Natural killer cell (primary cell): Measurements from ENCODE around the gene FRAS1. TPM values are rescaled to one million over a fixed set of nuclear protein-coding genes. Genes with fewer than 3 reads are reported as not detected.

Source experiments
- ATAC-seq, 3 donors: fragments of 150-1000 bp in 2 of 3; fragments of 200-7000 bp in 1 of 3; cut with Tn5 transposase; 1 replicate in 1 of 3; 2 replicates in 2 of 3; pipeline ENCODE4 v1.10.0; 2021; ENCODE audit warnings: mild to moderate bottlenecking in 2 of 3, moderate library complexity in 2 of 3
- DNase-seq, 2 donors: peaks; one replicate each; pipeline versions ENCODE4 v3.0.0 to v3.0.0-alpha.2; 2013 to 2021; ENCODE audit warnings: mixed read lengths in 1 of 2
- H3K27ac ChIP-seq: one replicate; pipeline ENCODE4 v1.5.1; 2013; ENCODE audit warnings: mild to moderate bottlenecking, low read length
- H3K27me3 ChIP-seq: one replicate; pipeline ENCODE4 v1.6.1; 2013; ENCODE audit warnings: low read length; ENCODE audit not compliant: control insufficient read depth, insufficient read depth
- H3K36me3 ChIP-seq: one replicate; pipeline ENCODE4 v1.6.1; 2013; ENCODE audit warnings: low read length; ENCODE audit not compliant: control insufficient read depth, insufficient read depth
- H3K4me1 ChIP-seq: one replicate; pipeline ENCODE4 v1.6.1; 2013; ENCODE audit warnings: low read length; ENCODE audit not compliant: control insufficient read depth, insufficient read depth
- H3K4me3 ChIP-seq: one replicate; pipeline ENCODE4 v1.5.1; 2013; ENCODE audit warnings: low read length
- H3K9me3 ChIP-seq: one replicate; pipeline ENCODE4 v1.6.1; 2013; ENCODE audit warnings: low read length; ENCODE audit not compliant: control insufficient read depth, insufficient read depth
- H3K27ac Mint-ChIP-seq, 2 donors: one replicate each; pipeline ENCODE4 v1.8.0; 2022; ENCODE audit warnings: mild to moderate bottlenecking in 2 of 2, mixed read lengths in 2 of 2, moderate library complexity in 1 of 2
- H3K27me3 Mint-ChIP-seq, 2 donors: one replicate each; pipeline ENCODE4 v1.8.0; 2022; ENCODE audit warnings: low read depth in 2 of 2, mixed read lengths in 2 of 2
- H3K36me3 Mint-ChIP-seq: one replicate; pipeline ENCODE4 v1.8.0; 2022; ENCODE audit warnings: mixed read lengths
- H3K4me1 Mint-ChIP-seq, 2 donors: one replicate each; pipeline ENCODE4 v1.8.0; 2022; ENCODE audit warnings: mixed read lengths in 2 of 2
- H3K4me3 Mint-ChIP-seq: one replicate; pipeline ENCODE4 v1.8.0; 2022; ENCODE audit warnings: mild to moderate bottlenecking, moderate library complexity, mixed read lengths
- H3K9me3 Mint-ChIP-seq, 2 donors: one replicate each; pipeline ENCODE4 v1.8.0; 2022; ENCODE audit warnings: mixed read lengths in 2 of 2
- CTCF ChIP-seq: fragments of 200-600 bp; IDR thresholded peaks from one replicate; pipeline ENCODE4 v1.8.0; 2022; ENCODE audit warnings: antibody characterized with exemption
- WGBS: methylation state at CpG from one replicate; pipeline ENCODE4 v1.1.7; 2013; ENCODE audit warnings: missing lambda C conversion rate; ENCODE audit not compliant: insufficient coverage; 5-methylcytosine and 5-hydroxymethylcytosine counted together
- intact Hi-C: fragments of 100-400 bp; cut with micrococcal nuclease; formaldehyde crosslinking; loops from one replicate; pipeline ENCODE4 v1.14.2; 2022
- total RNA-seq, 4 donors: library from RNA; stranded (reverse); fragments of 120-200 nt in 1 of 4; gene quantifications; one replicate each; pipeline versions ENCODE4 v1.2.3 to v1.2.4, GENCODE V29; 2013 to 2022

The FRAS1 gene
- total RNA-seq, 3 donors from 2014 or later (not counting 1 experiment from before 2014, with no cell fraction given): 0.15 to 0.31 TPM; not detected in 1

GRCh38 chr4:78513411-78513975 lies 456.4 kb downstream of the FRAS1 start:
- Histone ChIP-seq H3K36me3 (no peaks in the 10 kb centered on the region), H3K9me3 (no peaks in the 10 kb centered on the region), H3K27ac (no peak overlapping the region), H3K27me3 (no peaks in the 10 kb centered on the region), H3K4me3 (no peak overlapping the region), H3K4me1 (no peaks in the 10 kb centered on the region)
- TF ChIP-seq CTCF: no peak
- no peak for DNase-seq
- no peaks in the 10 kb centered on the region for H3K9me3 Mint-ChIP-seq
- H3K4me3 Mint-ChIP-seq: no peak overlapping the region
- WGBS: 88% methylated on average over 3 of the region's 3 CpGs
- intact Hi-C loops: no loop called here
- H3K4me1 Mint-ChIP-seq: no peaks in the 10 kb centered on the region
- no peak for ATAC-seq
- H3K27me3 Mint-ChIP-seq: no peaks in the 10 kb centered on the region
- H3K27ac Mint-ChIP-seq: no peak overlapping the region
- H3K36me3 Mint-ChIP-seq: no peaks in the 10 kb centered on the region

- peak; percentile 21 for TF ChIP-seq CTCF
- 56% methylated on average over 1 of the region's 3 CpGs for WGBS
- intact Hi-C loops: loop anchor here (2.0 to 5.0 kb wide), 2 partner anchors 460 to 558 kb away; partner anchors contain the start of gene FRAS1
These were observed 460.0 kb downstream of the FRAS1 start for GRCh38 chr4:78517050-78517652.

GRCh38 chr4:78518561-78518960 lies 461.4 kb downstream of the FRAS1 start:
- H3K36me3 Mint-ChIP-seq: no peaks in the 10 kb centered on the region
- intact Hi-C loops: loop anchor here (5.0 kb wide), 1 partner anchor 461 kb away; the partner anchor contains the start of gene FRAS1
- WGBS: 65% methylated on average over 3 of the region's 3 CpGs

More at GRCh38 chr4:78517050-78517652, 460.0 kb downstream of the FRAS1 start:
- ATAC-seq (no peak), DNase-seq (peak in 1 of 2 donors; percentile 8)
- Mint-ChIP-seq H3K36me3 (no peaks in the 10 kb centered on the region), H3K4me1 (no peaks in the 10 kb centered on the region), H3K27me3 (peaks cover 3 to 16% of the 10 kb centered on the region in 2 donors), H3K4me3 (no peak overlapping the region), H3K9me3 (no peaks in the 10 kb centered on the region), H3K27ac (no peak overlapping the region)
- H3K9me3 ChIP-seq: no peaks in the 10 kb centered on the region
- no peak overlapping the region for H3K27ac ChIP-seq
- H3K27me3 ChIP-seq: no peaks in the 10 kb centered on the region
- no peak overlapping the region for H3K4me3 ChIP-seq
- H3K4me1 ChIP-seq: no peaks in the 10 kb centered on the region
- H3K36me3 ChIP-seq: no peaks in the 10 kb centered on the region

More at GRCh38 chr4:78518561-78518960, 461.4 kb downstream of the FRAS1 start:
- Histone ChIP-seq H3K4me1 (no peaks in the 10 kb centered on the region), H3K27ac (no peak overlapping the region), H3K27me3 (no peaks in the 10 kb centered on the region), H3K4me3 (no peak overlapping the region), H3K36me3 (no peaks in the 10 kb centered on the region), H3K9me3 (no peaks in the 10 kb centered on the region)
- H3K9me3 Mint-ChIP-seq: no peaks in the 10 kb centered on the region
- ATAC-seq (no peak), DNase-seq (no peak)
- TF ChIP-seq CTCF: no peak
- H3K4me1 Mint-ChIP-seq: no peaks in the 10 kb centered on the region
- H3K27ac Mint-ChIP-seq: no peak overlapping the region
- H3K27me3 Mint-ChIP-seq: peaks cover 3 to 16% of the 10 kb centered on the region in 2 donors
- no peak overlapping the region for H3K4me3 Mint-ChIP-seq
